Activated T-helper 17 cell treated with anti-CD3 and anti-CD28 coated beads, Interleukin-2, amount 50 U/mL, for 72 hours (primary cell): ENCODE data around the gene NOP56. TPM values are rescaled to one million over a fixed set of nuclear protein-coding genes. Genes with fewer than 3 reads are reported as not detected.

Source experiments
- ATAC-seq: fragments of 150-1000 bp; cut with Tn5 transposase; replicated peaks from 2 replicates; pipeline ENCODE4 v1.10.0; 2021; ENCODE audit warnings: mild to moderate bottlenecking, moderate library complexity
- H3K27ac Mint-ChIP-seq: one replicate; pipeline ENCODE4 v1.8.0; 2022; ENCODE audit warnings: mixed read lengths
- H3K27me3 Mint-ChIP-seq: one replicate; pipeline ENCODE4 v1.8.0; 2022; ENCODE audit warnings: mixed read lengths
- H3K36me3 Mint-ChIP-seq: one replicate; pipeline ENCODE4 v1.8.0; 2022; ENCODE audit warnings: low read depth, mild to moderate bottlenecking, mixed read lengths
- H3K4me1 Mint-ChIP-seq: one replicate; pipeline ENCODE4 v1.8.0; 2022; ENCODE audit warnings: mixed read lengths
- H3K4me3 Mint-ChIP-seq: one replicate; pipeline ENCODE4 v1.8.0; 2022; ENCODE audit warnings: mild to moderate bottlenecking, mixed read lengths
- H3K9me3 Mint-ChIP-seq: one replicate; pipeline ENCODE4 v1.8.0; 2022; ENCODE audit warnings: mixed read lengths
- total RNA-seq, 2 donors: library from RNA; stranded (reverse); gene quantifications; one replicate each; pipeline ENCODE4 v1.2.3, GENCODE V29; 2022

The NOP56 gene
- total RNA-seq, 2 donors from 2014 or later = 261 to 583 TPM

GRCh38 chr20:2698186-2698817 is 45.9 kb downstream of the NOP56 start:
- no peak overlapping the region for H3K4me3 Mint-ChIP-seq
- no peak for ATAC-seq
- no peak overlapping the region for H3K27ac Mint-ChIP-seq
- H3K27me3 Mint-ChIP-seq = peaks cover 32% of the 10 kb centered on the region
- no peaks in the 10 kb centered on the region for H3K4me1 Mint-ChIP-seq
- no peaks in the 10 kb centered on the region for H3K9me3 Mint-ChIP-seq
- no peaks in the 10 kb centered on the region for H3K36me3 Mint-ChIP-seq

- ATAC-seq = no peak
- Mint-ChIP-seq H3K4me1 (no peaks in the 10 kb centered on the region), H3K4me3 (no peak overlapping the region), H3K27me3 (peaks cover 32% of the 10 kb centered on the region), H3K36me3 (no peaks in the 10 kb centered on the region), H3K9me3 (no peaks in the 10 kb centered on the region), H3K27ac (no peak overlapping the region)
Measured at GRCh38 chr20:2698912-2699311, 46.5 kb downstream of the NOP56 start.

DNA sequence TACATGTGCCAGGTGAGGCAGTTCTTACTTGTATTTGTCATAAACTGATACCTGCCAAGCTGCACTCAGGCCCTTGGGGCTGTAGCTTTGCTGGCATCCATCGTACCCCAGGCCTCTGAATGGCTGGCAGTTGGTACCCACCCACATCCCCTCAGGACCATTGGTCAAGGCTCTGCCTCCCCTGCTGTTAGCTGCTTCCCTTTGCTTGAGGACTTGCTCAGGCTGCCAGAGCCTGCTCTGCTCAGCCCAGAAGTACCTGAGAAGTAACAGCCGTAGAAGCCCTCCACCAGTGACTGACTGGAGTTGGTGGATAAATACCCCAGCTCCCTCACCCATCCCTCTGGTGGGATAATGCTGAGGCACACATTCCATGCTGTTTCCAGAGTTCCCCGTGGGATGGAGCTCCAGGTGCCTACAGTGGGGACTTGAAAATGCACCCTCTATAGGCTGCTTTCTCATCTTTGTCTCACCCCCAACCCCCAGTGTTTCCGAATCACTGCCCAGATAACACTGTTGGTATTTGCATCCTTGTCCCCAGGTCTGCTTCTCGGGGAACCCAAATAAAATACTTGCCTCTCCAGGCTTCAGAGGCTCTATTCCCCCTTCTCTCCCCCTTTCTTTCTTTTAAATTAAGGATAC is 47.5 kb downstream of the NOP56 start:
- ATAC-seq = no peak
- no peak overlapping the region for H3K4me3 Mint-ChIP-seq
- no peaks in the 10 kb centered on the region for H3K4me1 Mint-ChIP-seq
- H3K27me3 Mint-ChIP-seq = peaks cover 27% of the 10 kb centered on the region
- H3K27ac Mint-ChIP-seq = no peak overlapping the region
- no peaks in the 10 kb centered on the region for H3K36me3 Mint-ChIP-seq
- H3K9me3 Mint-ChIP-seq = no peaks in the 10 kb centered on the region

GRCh38 chr20:2700913-2701620 is 48.6 kb downstream of the NOP56 start:
- no peaks in the 10 kb centered on the region for H3K4me1 Mint-ChIP-seq
- H3K27ac Mint-ChIP-seq = no peak overlapping the region
- H3K4me3 Mint-ChIP-seq = no peak overlapping the region
- H3K9me3 Mint-ChIP-seq = no peaks in the 10 kb centered on the region
- H3K36me3 Mint-ChIP-seq = no peaks in the 10 kb centered on the region
- peaks cover 16% of the 10 kb centered on the region for H3K27me3 Mint-ChIP-seq
- no peak for ATAC-seq

- Mint-ChIP-seq H3K27ac (no peak overlapping the region), H3K9me3 (no peaks in the 10 kb centered on the region), H3K27me3 (peaks cover 15% of the 10 kb centered on the region), H3K36me3 (no peaks in the 10 kb centered on the region), H3K4me1 (no peaks in the 10 kb centered on the region), H3K4me3 (no peak overlapping the region)
- ATAC-seq = no peak
Measured at GRCh38 chr20:2701671-2702081, 49.2 kb downstream of the NOP56 start.

GRCh38 chr20:2703716-2704475 is 51.5 kb downstream of the NOP56 start:
- Mint-ChIP-seq H3K4me1 (peaks cover 4% of the 10 kb centered on the region), H3K4me3 (no peak overlapping the region), H3K27me3 (peaks cover 12% of the 10 kb centered on the region), H3K36me3 (no peaks in the 10 kb centered on the region), H3K9me3 (no peaks in the 10 kb centered on the region), H3K27ac (no peak overlapping the region)
- ATAC-seq = no peak

- Mint-ChIP-seq H3K27ac (no peak overlapping the region), H3K9me3 (no peaks in the 10 kb centered on the region), H3K4me1 (peaks cover 4% of the 10 kb centered on the region), H3K36me3 (no peaks in the 10 kb centered on the region), H3K27me3 (peaks cover 5% of the 10 kb centered on the region), H3K4me3 (no peak overlapping the region)
- no peak for ATAC-seq
Measured at GRCh38 chr20:2705931-2706645, 53.7 kb downstream of the NOP56 start.

- peak; percentile 58 for ATAC-seq
- peaks cover 4% of the 10 kb centered on the region for H3K4me1 Mint-ChIP-seq
- H3K9me3 Mint-ChIP-seq = no peaks in the 10 kb centered on the region
- H3K4me3 Mint-ChIP-seq = no peak overlapping the region
- peak overlapping the region; percentile 37 for H3K27ac Mint-ChIP-seq
- H3K27me3 Mint-ChIP-seq = peaks cover 5% of the 10 kb centered on the region
- H3K36me3 Mint-ChIP-seq = no peaks in the 10 kb centered on the region
Measured at GRCh38 chr20:2706688-2707352, 54.4 kb downstream of the NOP56 start.

DNA sequence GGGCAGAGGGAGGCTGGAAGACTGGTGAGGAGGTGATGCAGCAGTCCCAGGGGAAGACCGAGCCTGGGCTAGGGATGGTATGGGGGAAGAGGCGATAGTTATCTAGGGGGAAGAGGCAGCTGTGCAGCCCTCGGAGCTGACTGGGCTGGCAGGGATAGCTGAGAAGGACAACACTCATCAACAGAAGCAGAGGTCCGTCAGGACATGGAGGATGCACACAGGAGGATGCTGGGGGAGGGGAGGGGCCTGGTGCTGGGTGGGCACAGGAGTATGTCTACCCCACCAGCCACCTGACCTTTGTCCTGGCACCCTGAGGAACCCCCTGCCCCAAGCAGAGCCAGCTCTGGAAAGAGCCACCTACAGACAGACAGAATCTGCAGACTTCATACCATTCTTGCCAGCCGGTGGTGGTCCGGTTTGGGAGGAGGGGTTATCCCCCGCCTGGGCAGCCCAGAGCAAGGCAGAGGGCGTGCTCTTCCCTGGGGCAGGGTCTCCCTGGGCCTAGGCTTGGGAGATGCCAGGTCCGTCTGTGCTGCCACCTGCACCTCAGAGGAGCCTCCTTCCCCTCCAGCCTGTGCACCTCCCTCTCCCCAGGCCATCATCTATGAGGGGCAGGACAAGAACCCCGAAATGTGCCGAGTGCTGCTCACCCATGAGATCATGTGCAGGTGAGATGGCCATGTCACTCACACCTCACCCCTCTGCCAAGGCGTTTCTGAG is 55.1 kb downstream of the NOP56 start:
- H3K4me3 Mint-ChIP-seq = no peak overlapping the region
- H3K4me1 Mint-ChIP-seq = peaks cover 4% of the 10 kb centered on the region
- peak overlapping the region; percentile 37 for H3K27ac Mint-ChIP-seq
- no peak for ATAC-seq
- H3K27me3 Mint-ChIP-seq = peaks cover 5% of the 10 kb centered on the region
- H3K36me3 Mint-ChIP-seq = no peaks in the 10 kb centered on the region
- H3K9me3 Mint-ChIP-seq = no peaks in the 10 kb centered on the region

Other genes starting within 250 kb of the NOP56 start
- 100 to 1,000 TPM; 329 to 489 TPM for gene SNRPB, start 181.8 kb upstream of the NOP56 start, total RNA-seq
- 10 to 100 TPM in 1 of 2 donors, 1 to 10 TPM in 1; 8.0 to 10.1 TPM for gene ZNF343, start 143.7 kb upstream of the NOP56 start, total RNA-seq
- not detected for gene TMC2, start 116.1 kb upstream of the NOP56 start, total RNA-seq
- gene IDH3B, start 11.6 kb downstream of the NOP56 start, total RNA-seq = 100 to 1,000 TPM in 1 of 2 donors, 10 to 100 TPM in 1; 85.7 to 123 TPM
- 1 to 10 TPM; 3.6 to 4.9 TPM for gene EBF4, start 40.1 kb downstream of the NOP56 start, total RNA-seq
- under 1 TPM; 0.63 to 0.69 TPM for gene CPXM1, start 148.0 kb downstream of the NOP56 start, total RNA-seq
- not detected for gene C20orf141, start 162.4 kb downstream of the NOP56 start, total RNA-seq
- not detected for gene TMEM239, start 163.7 kb downstream of the NOP56 start, total RNA-seq
- gene PCED1A, start 188.0 kb downstream of the NOP56 start, total RNA-seq = 10 to 100 TPM; 15.0 to 38.5 TPM
- 10 to 100 TPM; 37.2 to 45.4 TPM for gene VPS16, start 188.1 kb downstream of the NOP56 start, total RNA-seq
- 10 to 100 TPM; 40.0 to 46.5 TPM for gene PTPRA, start 220.8 kb downstream of the NOP56 start, total RNA-seq